ENCODE measurements around the gene TTLL10.

GRCh38 chr1:1227386-1227785 lies 53.7 kb downstream of the TTLL10 start:
- no peak for TF ChIP-seq SUZ12 (IDR thresholded peaks at IDR 0.05; ENCODE audit: extremely low read depth, insufficient read depth, insufficient read length)
- TF ChIP-seq YY1 (IDR thresholded peaks at IDR 0.05; ENCODE audit: insufficient read depth, insufficient read length), result no peak
- no peak for TF ChIP-seq ZNF274 (IDR thresholded peaks at IDR 0.05; ENCODE audit: low read depth, low read length)

Data from NT2/D1 (cell line).